Erythroblast (primary cell): ENCODE results near the gene SPIB.

Experiments used
- GATA1 ChIP-seq: IDR thresholded peaks from 2 replicates; pipeline ENCODE4 v1.6.1; 2011; ENCODE audit warnings: low read depth, mild to moderate bottlenecking, control low read depth, low read length, moderate library complexity
- POLR2A ChIP-seq: IDR thresholded peaks from 2 replicates; pipeline ENCODE4 v1.6.1; 2011; ENCODE audit warnings: mild to moderate bottlenecking, low read length

DNA sequence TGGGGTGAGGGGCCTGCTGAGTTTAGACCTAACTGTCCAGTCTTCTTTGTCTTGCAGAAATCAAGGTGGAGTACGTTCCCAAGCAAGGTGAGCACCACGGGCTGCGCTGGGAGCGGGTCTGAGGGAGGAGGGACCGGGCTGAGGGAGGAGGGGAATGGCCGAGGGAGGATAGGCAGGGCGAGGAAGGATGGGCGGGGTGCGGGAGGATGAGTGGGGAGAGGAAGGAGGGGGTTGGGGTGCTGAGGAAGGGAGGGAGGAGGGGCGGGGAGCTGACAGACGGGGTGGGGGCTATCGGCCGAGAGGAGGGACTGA, 32.4 kb downstream of the SPIB start:
- TF ChIP-seq POLR2A, result no peak
- no peak for TF ChIP-seq GATA1
